Liver (tissue), 3 donors: ENCODE results near the gene CACFD1.

Source experiments
- ATF3 ChIP-seq: IDR thresholded peaks from 2 replicates; pipeline ENCODE4 v1.6.1; 2016; ENCODE audit warnings: antibody characterized with exemption
- CTCF ChIP-seq: fragments of 150-350 bp; IDR thresholded peaks from 2 replicates; pipeline ENCODE4 v1.5.1; 2017; ENCODE audit warnings: improper control_type of control experiment, low read depth, low read length; ENCODE audit not compliant: missing input control
- EGR1 ChIP-seq, 2 donors: IDR thresholded peaks; 2 replicates each; pipeline ENCODE4 v1.6.1; 2016 to 2018; ENCODE audit warnings: antibody characterized with exemption in 2 of 2, low read depth in 2 of 2
- RAD21 ChIP-seq, 2 donors: IDR thresholded peaks; 2 replicates each; pipeline ENCODE4 v1.6.1; 2016; ENCODE audit warnings: antibody characterized with exemption in 2 of 2, mild to moderate bottlenecking in 2 of 2
- TAF1 ChIP-seq: conservative IDR thresholded peaks from 2 replicates; pipeline ENCODE4 v1.6.1; 2016; ENCODE audit warnings: antibody characterized with exemption, mild to moderate bottlenecking
- donor health status: healthy.
- donor health status: healthy.

- no peak for TF ChIP-seq ATF3
- no peak for TF ChIP-seq CTCF
- no peak for TF ChIP-seq TAF1
- no peak for TF ChIP-seq RAD21 (IDR thresholded peaks at IDR 0.05)
- no peak for TF ChIP-seq EGR1 (IDR thresholded peaks at IDR 0.05; ENCODE audit: low read depth in 2 of 2)
Measured at GRCh38 chr9:133513214-133514100, 53.7 kb downstream of the CACFD1 start.
